Activated naive CD8-positive, alpha-beta T cell (primary cell): Measurements from ENCODE around the gene VAMP4.

Experiments used
- H3K27ac Mint-ChIP-seq: one replicate; pipeline ENCODE4 v1.8.0; 2021; ENCODE audit warnings: mixed read lengths
- H3K27me3 Mint-ChIP-seq: one replicate; pipeline ENCODE4 v1.8.0; 2021; ENCODE audit warnings: mixed read lengths
- H3K36me3 Mint-ChIP-seq: one replicate; pipeline ENCODE4 v1.8.0; 2021; ENCODE audit warnings: mixed read lengths
- H3K4me1 Mint-ChIP-seq: one replicate; pipeline ENCODE4 v1.8.0; 2021; ENCODE audit warnings: low read depth, mixed read lengths
- H3K4me3 Mint-ChIP-seq: one replicate; pipeline ENCODE4 v1.8.0; 2021; ENCODE audit warnings: mild to moderate bottlenecking, mixed read lengths
- H3K9me3 Mint-ChIP-seq: one replicate; pipeline ENCODE4 v1.8.0; 2021; ENCODE audit warnings: low read depth, mixed read lengths

VAMP4 gene

GRCh38 chr1:171741872-171742576, at the start of gene VAMP4:
VAMP4 (minus strand) TSS chr1:171742065; CDS start chr1:171738414, 3,651 bp downstream.
- Mint-ChIP-seq H3K4me3 (peak within 1 kb of the TSS; percentile 99), H3K27me3 (no peaks in the 10 kb centered on the region), H3K27ac (peak within 1 kb of the TSS; percentile 99), H3K4me1 (peaks cover 59% of the 10 kb centered on the region), H3K9me3 (no peaks in the 10 kb centered on the region), H3K36me3 (peaks cover 7% of the 10 kb centered on the region)

- H3K9me3 Mint-ChIP-seq: peaks cover 3% of the 10 kb centered on the region
- no peak overlapping the region for H3K27ac Mint-ChIP-seq
- H3K4me3 Mint-ChIP-seq: no peak overlapping the region
- no peaks in the 10 kb centered on the region for H3K27me3 Mint-ChIP-seq
- peaks cover 45% of the 10 kb centered on the region for H3K4me1 Mint-ChIP-seq
- peaks cover 29% of the 10 kb centered on the region for H3K36me3 Mint-ChIP-seq
Measured at GRCh38 chr1:171790318-171790717, 48.5 kb upstream of the VAMP4 start.

- Mint-ChIP-seq H3K27me3 (no peaks in the 10 kb centered on the region), H3K27ac (no peak overlapping the region), H3K4me3 (no peak overlapping the region), H3K4me1 (peaks cover 43% of the 10 kb centered on the region), H3K9me3 (no peaks in the 10 kb centered on the region), H3K36me3 (peaks cover 21% of the 10 kb centered on the region)
Measured at GRCh38 chr1:171788696-171789095, 46.8 kb upstream of the VAMP4 start.

- peaks cover 46% of the 10 kb centered on the region for H3K4me1 Mint-ChIP-seq
- H3K9me3 Mint-ChIP-seq: no peaks in the 10 kb centered on the region
- no peak overlapping the region for H3K27ac Mint-ChIP-seq
- peaks cover 21% of the 10 kb centered on the region for H3K36me3 Mint-ChIP-seq
- H3K4me3 Mint-ChIP-seq: no peak overlapping the region
- no peaks in the 10 kb centered on the region for H3K27me3 Mint-ChIP-seq
Measured at GRCh38 chr1:171787686-171788480, 46.0 kb upstream of the VAMP4 start.

GRCh38 chr1:171786534-171786933, 44.7 kb upstream of the VAMP4 start:
- H3K27ac Mint-ChIP-seq: no peak overlapping the region
- peaks cover 22% of the 10 kb centered on the region for H3K36me3 Mint-ChIP-seq
- H3K4me3 Mint-ChIP-seq: no peak overlapping the region
- peaks cover 49% of the 10 kb centered on the region for H3K4me1 Mint-ChIP-seq
- no peaks in the 10 kb centered on the region for H3K9me3 Mint-ChIP-seq
- H3K27me3 Mint-ChIP-seq: no peaks in the 10 kb centered on the region

GRCh38 chr1:171785766-171786165, 43.9 kb upstream of the VAMP4 start:
- Mint-ChIP-seq H3K27ac (no peak overlapping the region), H3K27me3 (no peaks in the 10 kb centered on the region), H3K4me3 (no peak overlapping the region), H3K4me1 (peaks cover 51% of the 10 kb centered on the region), H3K9me3 (no peaks in the 10 kb centered on the region), H3K36me3 (peaks cover 23% of the 10 kb centered on the region)

- peak overlapping the region; percentile 72 for H3K4me3 Mint-ChIP-seq
- no peaks in the 10 kb centered on the region for H3K9me3 Mint-ChIP-seq
- peaks cover 55% of the 10 kb centered on the region for H3K4me1 Mint-ChIP-seq
- H3K27ac Mint-ChIP-seq: peak overlapping the region; percentile 56
- no peaks in the 10 kb centered on the region for H3K27me3 Mint-ChIP-seq
- H3K36me3 Mint-ChIP-seq: peaks cover 20% of the 10 kb centered on the region
Measured at GRCh38 chr1:171784784-171785183, 42.9 kb upstream of the VAMP4 start.

- Mint-ChIP-seq H3K36me3 (peaks cover 17% of the 10 kb centered on the region), H3K27me3 (no peaks in the 10 kb centered on the region), H3K9me3 (no peaks in the 10 kb centered on the region), H3K4me1 (peaks cover 51% of the 10 kb centered on the region), H3K4me3 (peak overlapping the region; percentile 100), H3K27ac (no peak overlapping the region)
Measured at GRCh38 chr1:171783816-171784530, 42.1 kb upstream of the VAMP4 start.

- Mint-ChIP-seq H3K4me3 (peak within 1 kb of the TSS; percentile 100), H3K4me1 (peaks cover 44% of the 10 kb centered on the region), H3K36me3 (peaks cover 10% of the 10 kb centered on the region), H3K27me3 (no peaks in the 10 kb centered on the region), H3K27ac (peak within 1 kb of the TSS; percentile 98), H3K9me3 (no peaks in the 10 kb centered on the region)
Measured at GRCh38 chr1:171781176-171781875, 39.5 kb upstream of the VAMP4 start, which contains the start of gene METTL13. METTL13 (plus strand) TSS chr1:171781660; CDS start chr1:171781968, 308 bp downstream.

- Mint-ChIP-seq H3K27ac (peak overlapping the region; percentile 98), H3K4me3 (peak overlapping the region; percentile 100), H3K9me3 (no peaks in the 10 kb centered on the region), H3K4me1 (peaks cover 41% of the 10 kb centered on the region), H3K27me3 (no peaks in the 10 kb centered on the region), H3K36me3 (peaks cover 10% of the 10 kb centered on the region)
Measured at GRCh38 chr1:171780583-171781175, 38.8 kb upstream of the VAMP4 start.

GRCh38 chr1:171772312-171772711, 30.4 kb upstream of the VAMP4 start:
- no peak overlapping the region for H3K27ac Mint-ChIP-seq
- H3K9me3 Mint-ChIP-seq: no peaks in the 10 kb centered on the region
- peaks cover 3% of the 10 kb centered on the region for H3K36me3 Mint-ChIP-seq
- no peaks in the 10 kb centered on the region for H3K4me1 Mint-ChIP-seq
- peaks cover 3% of the 10 kb centered on the region for H3K27me3 Mint-ChIP-seq
- no peak overlapping the region for H3K4me3 Mint-ChIP-seq

- no peak overlapping the region for H3K4me3 Mint-ChIP-seq
- peaks cover 3% of the 10 kb centered on the region for H3K36me3 Mint-ChIP-seq
- H3K27me3 Mint-ChIP-seq: peaks cover 4% of the 10 kb centered on the region
- H3K9me3 Mint-ChIP-seq: no peaks in the 10 kb centered on the region
- no peak overlapping the region for H3K27ac Mint-ChIP-seq
- H3K4me1 Mint-ChIP-seq: no peaks in the 10 kb centered on the region
Measured at GRCh38 chr1:171769754-171770153, 27.9 kb upstream of the VAMP4 start.

- Mint-ChIP-seq H3K27ac (no peak overlapping the region), H3K36me3 (peaks cover 3% of the 10 kb centered on the region), H3K4me3 (no peak overlapping the region), H3K9me3 (no peaks in the 10 kb centered on the region), H3K4me1 (no peaks in the 10 kb centered on the region), H3K27me3 (peaks cover 7% of the 10 kb centered on the region)
Measured at GRCh38 chr1:171769171-171769570, 27.3 kb upstream of the VAMP4 start.

- no peaks in the 10 kb centered on the region for H3K36me3 Mint-ChIP-seq
- H3K4me3 Mint-ChIP-seq: no peak overlapping the region
- H3K9me3 Mint-ChIP-seq: no peaks in the 10 kb centered on the region
- H3K27me3 Mint-ChIP-seq: peaks cover 11% of the 10 kb centered on the region
- no peak overlapping the region for H3K27ac Mint-ChIP-seq
- H3K4me1 Mint-ChIP-seq: no peaks in the 10 kb centered on the region
Measured at GRCh38 chr1:171763764-171764163, 21.9 kb upstream of the VAMP4 start.
